GM23248 (cell line): Measurements from ENCODE around the gene ODAPH.

Source experiments
- EZH2 ChIP-seq: fragments of 200-600 bp; sonication (generic); IDR thresholded peaks from 2 replicates; pipeline ENCODE4 v1.6.1; 2018; ENCODE audit warnings: antibody characterized with exemption, mild to moderate bottlenecking; ENCODE audit not compliant: insufficient read depth, poor library complexity, severe bottlenecking
- EZH2phosphoT487 ChIP-seq: fragments of 200-600 bp; sonication (generic); IDR thresholded peaks from 2 replicates; pipeline ENCODE4 v1.6.1; 2018; ENCODE audit warnings: antibody characterized with exemption, moderate library complexity, mild to moderate bottlenecking, low read depth; ENCODE audit not compliant: insufficient read depth

GRCh38 chr4:75512386-75513211 is 43.3 kb upstream of the ODAPH start:
- TF ChIP-seq EZH2phosphoT487 (no peak), EZH2 (no peak)
